ENCODE data around the gene BAAT.

DNA sequence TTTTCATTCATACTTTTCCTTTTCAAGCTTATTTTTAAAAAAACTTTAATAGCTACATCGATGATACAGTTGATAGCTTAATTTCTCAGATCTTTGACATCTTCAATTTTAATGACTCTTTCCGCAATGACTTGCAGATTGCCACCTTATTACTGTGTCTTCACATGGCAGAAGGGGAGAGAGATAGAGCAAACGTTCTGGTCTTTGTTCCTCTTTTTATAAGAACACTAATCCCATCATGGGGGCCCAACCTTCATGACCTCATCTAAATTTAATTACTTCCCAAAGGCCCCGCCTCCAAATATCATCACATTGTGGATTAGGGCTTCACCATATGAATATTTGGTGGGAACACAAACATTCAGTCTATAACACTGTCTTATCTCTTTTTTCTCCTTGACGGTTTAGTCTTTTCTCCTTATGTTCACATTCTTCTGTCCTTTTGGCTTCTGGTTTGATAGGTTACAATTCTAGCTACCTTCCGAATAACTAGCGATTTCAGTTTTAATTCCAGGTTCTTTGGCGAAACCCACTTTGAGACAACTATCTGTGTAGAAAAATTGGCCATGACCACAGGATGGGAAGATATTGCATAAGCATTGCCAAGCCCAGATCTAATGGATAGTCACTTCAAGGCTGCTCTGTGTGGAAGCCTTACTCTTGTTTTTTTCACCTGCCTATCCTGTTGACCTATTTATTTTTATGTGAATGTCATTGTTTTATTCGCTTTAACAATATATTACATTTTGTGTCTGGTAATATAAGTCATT is 18.9 kb upstream of the BAAT start:
- TF ChIP-seq EZH2 (IDR thresholded peaks at IDR 0.05; ENCODE audit: insufficient read depth, poor library complexity, severe bottlenecking) (no peak), EZH2phosphoT487 (IDR thresholded peaks at IDR 0.05; ENCODE audit: insufficient read depth, low read depth) (no peak)
